HG03460 (cell line): ENCODE data around the gene AAK1.
A peak's percentile ranks its signal among the peaks of the same experiment; 100 is the strongest.

ENCODE experiments used
- ATAC-seq: cut with Tn5 transposase; IDR thresholded peaks from one replicate; pipeline ENCODE4 v1.9.1; 2021; ENCODE audit not compliant: unreplicated experiment

AAK1 gene

GRCh38 chr2:69547984-69548715 lies 95.4 kb downstream of the AAK1 start:
- ATAC-seq, result no peak

- ATAC-seq, result no peak
These were observed 96.9 kb downstream of the AAK1 start for GRCh38 chr2:69546646-69547045.

GRCh38 chr2:69545477-69545932 lies 98.0 kb downstream of the AAK1 start:
- ATAC-seq, result peak; percentile 59

GRCh38 chr2:69544951-69545350 lies 98.6 kb downstream of the AAK1 start:
- ATAC-seq, result no peak

- ATAC-seq, result no peak
These were observed 104.0 kb downstream of the AAK1 start for GRCh38 chr2:69539549-69539908.

GRCh38 chr2:69538872-69539548 lies 104.5 kb downstream of the AAK1 start:
- no peak for ATAC-seq

- ATAC-seq, result no peak
These were observed 105.3 kb downstream of the AAK1 start for GRCh38 chr2:69538249-69538648.

- ATAC-seq, result peak; percentile 70
These were observed 107.7 kb downstream of the AAK1 start for GRCh38 chr2:69535817-69536241.

GRCh38 chr2:69531186-69531585 lies 112.4 kb downstream of the AAK1 start:
- no peak for ATAC-seq

GRCh38 chr2:69529480-69529879 lies 114.1 kb downstream of the AAK1 start:
- ATAC-seq, result no peak

- ATAC-seq, result no peak
These were observed 118.3 kb downstream of the AAK1 start for GRCh38 chr2:69525261-69525660.

GRCh38 chr2:69524799-69525198 lies 118.7 kb downstream of the AAK1 start:
- ATAC-seq, result no peak

- no peak for ATAC-seq
These were observed 121.8 kb downstream of the AAK1 start for GRCh38 chr2:69521747-69522146.

GRCh38 chr2:69518841-69519240 lies 124.7 kb downstream of the AAK1 start:
- no peak for ATAC-seq

GRCh38 chr2:69517410-69517809 lies 126.1 kb downstream of the AAK1 start:
- no peak for ATAC-seq

GRCh38 chr2:69514819-69515218 lies 128.7 kb downstream of the AAK1 start:
- no peak for ATAC-seq

GRCh38 chr2:69514406-69514805 lies 129.1 kb downstream of the AAK1 start:
- no peak for ATAC-seq

GRCh38 chr2:69512446-69512845 lies 131.1 kb downstream of the AAK1 start:
- ATAC-seq, result no peak

- no peak for ATAC-seq
These were observed 133.3 kb downstream of the AAK1 start for GRCh38 chr2:69510204-69510603.

- ATAC-seq, result no peak
These were observed 133.8 kb downstream of the AAK1 start for GRCh38 chr2:69509750-69510140.

GRCh38 chr2:69509011-69509749 lies 134.4 kb downstream of the AAK1 start:
- ATAC-seq, result no peak

- no peak for ATAC-seq
These were observed 137.8 kb downstream of the AAK1 start for GRCh38 chr2:69505710-69506109.
